Fibroblast of lung (primary cell): Measurements from ENCODE around the gene TFE3. TPM values are rescaled to one million over a fixed set of nuclear protein-coding genes. Genes with fewer than 3 reads are reported as not detected.

Source experiments
- DNase-seq, 2 donors: peaks; one replicate each; pipeline versions ENCODE4 v3.0.0 to v3.0.0-alpha.2; 2010; ENCODE audit warnings: low read depth in 2 of 2
- H2AFZ ChIP-seq: 2 replicates; pipeline ENCODE4 v1.5.1; 2012; ENCODE audit warnings: low read length, control low read depth, inconsistent platforms
- H3K27ac ChIP-seq: 2 replicates; pipeline ENCODE4 v1.5.1; 2011; ENCODE audit warnings: low read length, control low read depth; ENCODE audit not compliant: insufficient read depth
- H3K27me3 ChIP-seq: 2 replicates; pipeline ENCODE4 v1.5.1; 2011; ENCODE audit warnings: mild to moderate bottlenecking, low read length; ENCODE audit not compliant: control insufficient read depth, insufficient read depth
- H3K36me3 ChIP-seq: 2 replicates; pipeline ENCODE4 v1.5.1; 2011; ENCODE audit warnings: low read length; ENCODE audit not compliant: control insufficient read depth, insufficient read depth
- H3K4me1 ChIP-seq: 2 replicates; pipeline ENCODE4 v1.5.1; 2011; ENCODE audit warnings: low read length; ENCODE audit not compliant: control insufficient read depth, insufficient read depth; ENCODE audit errors: extremely low read depth
- H3K4me2 ChIP-seq: 2 replicates; pipeline ENCODE4 v1.5.1; 2011; ENCODE audit warnings: low read length, control low read depth; ENCODE audit not compliant: insufficient read depth; ENCODE audit errors: extremely low read depth
- H3K4me3 ChIP-seq, 4 experiments: fragments of 200-600 bp in 1 of 4; sonication (generic) in 1 of 4; replicated peaks in 1 of 4; 2 replicates each; pipeline ENCODE4 v1.5.1; 2011 to 2016; ENCODE audit warnings: low read length in 4 of 4, low read depth in 3 of 4, mild to moderate bottlenecking in 3 of 4, control low read depth in 2 of 4, inconsistent platforms in 1 of 4, mixed read lengths in 1 of 4; ENCODE audit not compliant: insufficient read depth in 1 of 4; ENCODE audit errors: control extremely low read depth in 1 of 4
- H3K79me2 ChIP-seq: 2 replicates; pipeline ENCODE4 v1.5.1; 2012; ENCODE audit warnings: mild to moderate bottlenecking, low read length, inconsistent platforms; ENCODE audit not compliant: control insufficient read depth, insufficient read depth
- H3K9ac ChIP-seq: 2 replicates; pipeline ENCODE4 v1.5.1; 2011; ENCODE audit warnings: mild to moderate bottlenecking, low read length, control low read depth; ENCODE audit not compliant: insufficient read depth
- H3K9me3 ChIP-seq: 2 replicates; pipeline ENCODE4 v1.5.1; 2012; ENCODE audit warnings: low read depth, low read length; ENCODE audit not compliant: control insufficient read depth, insufficient read depth
- H4K20me1 ChIP-seq: 2 replicates; pipeline ENCODE4 v1.5.1; 2011; ENCODE audit warnings: low read length; ENCODE audit not compliant: control insufficient read depth, insufficient read depth; ENCODE audit errors: extremely low read depth
- EZH2 ChIP-seq: IDR thresholded peaks from 2 replicates; pipeline ENCODE4 v1.5.1; 2012; ENCODE audit warnings: low read length, control low read depth, mild to moderate bottlenecking; ENCODE audit errors: missing control alignments
- polyA plus RNA-seq, 2 donors: library from polyadenylated mRNA; depleted of rRNA in 1 of 2; stranded (reverse) in 1 of 2; unstranded in 1 of 2; fragments of >200 nt; gene quantifications; 2 replicates each; pipeline ENCODE4 v1.2.1, GENCODE V29; 2011 to 2012; ENCODE audit warnings: missing spikeins in 1 of 2
- total RNA-seq: library from RNA; depleted of rRNA; stranded (reverse); fragments of >200 nt; gene quantifications from 2 replicates; pipeline ENCODE4 v1.2.1, GENCODE V29; 2014
- TF ChIP-seq, protein P1 (sequence below), 2 donors: IDR thresholded peaks in 1 of 2; conservative IDR thresholded peaks in 1 of 2; 1 replicate in 1 of 2; 2 replicates in 1 of 2; pipeline ENCODE4 v1.5.1; 2011 to 2012; ENCODE audit warnings: low read length in 2 of 2, control low read depth in 1 of 2, inconsistent platforms in 1 of 2, low read depth in 1 of 2, mild to moderate bottlenecking in 1 of 2

TFE3 gene
- total and polyA plus RNA-seq, 2 donors (not counting 1 experiment from before 2014, with no cell fraction given): 18.9 to 36.8 TPM

DNA sequence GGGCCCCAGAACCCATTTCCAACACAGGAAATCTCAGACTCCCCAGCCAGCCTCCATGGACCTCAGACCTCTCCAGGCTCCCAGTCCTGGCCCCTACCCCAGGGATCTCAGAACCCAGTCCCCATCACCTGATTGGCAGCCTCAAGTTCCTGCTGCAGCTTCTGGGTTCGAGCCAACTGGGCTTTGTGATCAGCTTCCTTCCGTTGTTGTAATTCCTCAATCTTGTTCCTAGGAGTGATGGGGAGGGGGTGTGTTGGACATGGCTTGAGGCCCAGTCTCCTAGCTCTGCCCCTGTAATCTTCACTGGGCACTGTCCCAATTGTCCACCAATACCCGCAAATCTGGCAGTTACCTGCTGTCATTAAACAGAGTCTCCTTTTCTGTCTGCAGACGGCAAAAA is 53.7 kb downstream of the TFE3 start:
- no peaks in the 10 kb centered on the region for H3K4me1 ChIP-seq
- H4K20me1 ChIP-seq: no peaks in the 10 kb centered on the region
- no peak for DNase-seq

DNA sequence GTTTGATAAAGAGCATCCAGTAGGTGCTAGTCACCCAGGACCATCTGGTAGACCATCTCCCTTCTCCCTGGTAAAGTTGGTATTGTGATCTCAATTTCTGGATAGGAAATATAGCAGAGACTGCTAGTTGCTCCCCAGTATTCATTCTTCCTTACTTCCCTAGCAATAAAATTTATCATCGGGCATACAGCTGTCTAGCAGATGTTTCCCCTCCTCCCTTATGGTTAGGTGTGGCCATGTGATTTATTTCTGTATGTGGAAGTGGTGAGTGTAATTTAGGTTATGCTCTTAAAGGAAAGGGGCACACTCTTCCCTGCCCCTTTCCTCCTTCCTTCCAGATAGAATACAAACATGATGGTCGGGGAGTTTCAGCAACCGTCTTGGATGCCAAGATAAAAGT is 59.3 kb downstream of the TFE3 start:
- Histone ChIP-seq H3K4me3 (no peak overlapping the region), H3K27ac (no peak overlapping the region), H3K9me3 (no peaks in the 10 kb centered on the region), H4K20me1 (no peaks in the 10 kb centered on the region), H3K4me2 (no peak overlapping the region), H3K79me2 (no peaks in the 10 kb centered on the region), H2AFZ (no peak overlapping the region), H3K36me3 (peaks cover 5% of the 10 kb centered on the region), H3K4me1 (no peaks in the 10 kb centered on the region), H3K27me3 (no peaks in the 10 kb centered on the region), H3K9ac (no peak overlapping the region)
- DNase-seq: no peak
- TF ChIP-seq EZH2: no peak
- TF ChIP-seq, protein P1, sequence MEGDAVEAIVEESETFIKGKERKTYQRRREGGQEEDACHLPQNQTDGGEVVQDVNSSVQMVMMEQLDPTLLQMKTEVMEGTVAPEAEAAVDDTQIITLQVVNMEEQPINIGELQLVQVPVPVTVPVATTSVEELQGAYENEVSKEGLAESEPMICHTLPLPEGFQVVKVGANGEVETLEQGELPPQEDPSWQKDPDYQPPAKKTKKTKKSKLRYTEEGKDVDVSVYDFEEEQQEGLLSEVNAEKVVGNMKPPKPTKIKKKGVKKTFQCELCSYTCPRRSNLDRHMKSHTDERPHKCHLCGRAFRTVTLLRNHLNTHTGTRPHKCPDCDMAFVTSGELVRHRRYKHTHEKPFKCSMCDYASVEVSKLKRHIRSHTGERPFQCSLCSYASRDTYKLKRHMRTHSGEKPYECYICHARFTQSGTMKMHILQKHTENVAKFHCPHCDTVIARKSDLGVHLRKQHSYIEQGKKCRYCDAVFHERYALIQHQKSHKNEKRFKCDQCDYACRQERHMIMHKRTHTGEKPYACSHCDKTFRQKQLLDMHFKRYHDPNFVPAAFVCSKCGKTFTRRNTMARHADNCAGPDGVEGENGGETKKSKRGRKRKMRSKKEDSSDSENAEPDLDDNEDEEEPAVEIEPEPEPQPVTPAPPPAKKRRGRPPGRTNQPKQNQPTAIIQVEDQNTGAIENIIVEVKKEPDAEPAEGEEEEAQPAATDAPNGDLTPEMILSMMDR (conservative IDR thresholded peaks at IDR 0.05 in 1 of 2, IDR thresholded peaks at IDR 0.05 in 1 of 2; ENCODE audit: low read depth in 1 of 2, low read length in 2 of 2): no peak

More for the DNA sequence above, 53.7 kb downstream of the TFE3 start:
- Histone ChIP-seq H3K4me3 (no peak overlapping the region), H3K27me3 (no peaks in the 10 kb centered on the region), H3K79me2 (no peaks in the 10 kb centered on the region), H3K36me3 (no peaks in the 10 kb centered on the region), H3K27ac (no peak overlapping the region), H2AFZ (no peak overlapping the region), H3K4me2 (no peak overlapping the region), H3K9ac (no peak overlapping the region), H3K9me3 (no peaks in the 10 kb centered on the region)
- TF ChIP-seq, protein P1 (conservative IDR thresholded peaks at IDR 0.05 in 1 of 2, IDR thresholded peaks at IDR 0.05 in 1 of 2; ENCODE audit: low read depth in 1 of 2, low read length in 2 of 2): no peak
- TF ChIP-seq EZH2: no peak

DNA sequence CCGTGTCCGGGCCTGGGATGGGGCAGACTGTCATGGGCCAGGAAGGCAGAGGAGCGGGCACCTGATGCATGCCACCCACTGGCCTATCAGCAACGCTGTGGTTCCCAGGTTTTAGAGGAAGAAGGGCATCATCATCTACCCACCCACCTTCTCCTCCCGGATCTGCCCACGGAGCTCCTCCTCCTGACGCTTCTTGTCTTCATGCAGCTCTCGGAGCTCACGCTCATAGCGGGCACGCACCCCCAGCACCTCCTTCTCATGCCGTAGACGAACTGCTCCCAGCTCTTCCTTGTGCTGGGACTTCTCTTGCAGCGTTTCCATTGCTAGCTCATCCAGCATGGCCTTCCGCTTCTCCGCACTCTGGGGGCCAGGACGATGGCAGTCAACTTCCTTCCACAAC is 60.1 kb downstream of the TFE3 start:
- Histone ChIP-seq H3K27ac (no peak overlapping the region), H3K36me3 (peaks cover 5% of the 10 kb centered on the region)

More for the DNA sequence above, 60.1 kb downstream of the TFE3 start:
- Histone ChIP-seq H3K79me2 (no peaks in the 10 kb centered on the region), H3K27me3 (no peaks in the 10 kb centered on the region), H3K9me3 (no peaks in the 10 kb centered on the region), H3K9ac (no peak overlapping the region), H3K4me2 (no peak overlapping the region), H3K4me1 (no peaks in the 10 kb centered on the region), H4K20me1 (no peaks in the 10 kb centered on the region), H2AFZ (no peak overlapping the region), H3K4me3 (no peak overlapping the region)
- TF ChIP-seq EZH2: no peak
- TF ChIP-seq, protein P1 (conservative IDR thresholded peaks at IDR 0.05 in 1 of 2, IDR thresholded peaks at IDR 0.05 in 1 of 2; ENCODE audit: low read depth in 1 of 2, low read length in 2 of 2): no peak
- DNase-seq: no peak
